ENCODE data around the gene ROR2. TPM values are rescaled to one million over a fixed set of nuclear protein-coding genes. Genes with fewer than 3 reads are reported as not detected.
A peak's percentile ranks its signal among the peaks of the same experiment; 100 is the strongest.

ROR2 gene
- total and polyA plus RNA-seq, 8 donors: 3.0 to 21.4 (median 9.8) TPM

DNA sequence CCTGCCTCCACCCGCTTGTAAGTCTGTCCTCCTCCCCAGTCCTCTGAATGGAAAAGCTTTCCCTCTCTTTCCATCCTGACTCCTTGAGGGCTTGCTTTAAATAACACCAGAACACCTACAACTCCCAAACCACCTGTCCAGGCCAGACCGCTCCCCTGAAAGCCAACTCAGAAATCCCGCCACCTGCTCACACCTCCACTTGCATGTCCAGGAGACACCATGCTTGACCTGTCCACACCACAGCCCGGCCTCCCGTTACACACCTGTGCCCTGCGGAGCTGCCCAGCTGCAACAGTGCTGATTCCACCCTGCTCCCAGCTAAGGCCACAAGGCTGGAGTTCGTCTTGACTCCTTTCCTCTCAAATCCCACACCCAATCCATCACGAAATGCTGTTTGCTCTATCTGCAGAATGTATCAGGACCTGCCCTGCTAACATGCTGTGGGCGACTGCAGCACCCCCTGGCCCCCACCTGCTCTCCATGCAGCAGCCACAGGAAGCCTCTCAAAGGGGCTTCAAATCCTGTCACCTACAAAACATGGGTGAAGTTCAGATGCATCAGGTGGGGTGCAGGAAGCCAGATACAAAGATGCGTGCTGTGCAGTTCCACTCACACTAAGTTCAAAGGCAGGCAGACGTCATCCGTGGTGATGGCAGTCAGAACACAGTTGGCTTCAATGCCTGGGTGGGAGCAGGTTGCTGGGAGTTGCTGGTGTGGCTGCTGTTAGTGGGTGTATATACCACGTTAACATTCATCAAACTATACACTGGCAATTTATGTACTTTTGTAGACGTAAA, 166.0 kb downstream of the ROR2 start:
- Histone ChIP-seq H3K36me3 (no peaks in the 10 kb centered on the region), H3K4me1 (peaks cover 6 to 61% (median 28%) of the 10 kb centered on the region in 4 donors), H3K27ac (peak overlapping the region in 2 of 5 donors; percentile 67 to 76), H3K27me3 (no peaks in the 10 kb centered on the region), H3K4me3 (no peak overlapping the region), H3K9me3 (no peaks in the 10 kb centered on the region)
- no peak for TF ChIP-seq POLR2A (IDR thresholded peaks at IDR 0.05)
- no peak for TF ChIP-seq POLR2AphosphoS5 (IDR thresholded peaks at IDR 0.05)
- TF ChIP-seq, protein P1, sequence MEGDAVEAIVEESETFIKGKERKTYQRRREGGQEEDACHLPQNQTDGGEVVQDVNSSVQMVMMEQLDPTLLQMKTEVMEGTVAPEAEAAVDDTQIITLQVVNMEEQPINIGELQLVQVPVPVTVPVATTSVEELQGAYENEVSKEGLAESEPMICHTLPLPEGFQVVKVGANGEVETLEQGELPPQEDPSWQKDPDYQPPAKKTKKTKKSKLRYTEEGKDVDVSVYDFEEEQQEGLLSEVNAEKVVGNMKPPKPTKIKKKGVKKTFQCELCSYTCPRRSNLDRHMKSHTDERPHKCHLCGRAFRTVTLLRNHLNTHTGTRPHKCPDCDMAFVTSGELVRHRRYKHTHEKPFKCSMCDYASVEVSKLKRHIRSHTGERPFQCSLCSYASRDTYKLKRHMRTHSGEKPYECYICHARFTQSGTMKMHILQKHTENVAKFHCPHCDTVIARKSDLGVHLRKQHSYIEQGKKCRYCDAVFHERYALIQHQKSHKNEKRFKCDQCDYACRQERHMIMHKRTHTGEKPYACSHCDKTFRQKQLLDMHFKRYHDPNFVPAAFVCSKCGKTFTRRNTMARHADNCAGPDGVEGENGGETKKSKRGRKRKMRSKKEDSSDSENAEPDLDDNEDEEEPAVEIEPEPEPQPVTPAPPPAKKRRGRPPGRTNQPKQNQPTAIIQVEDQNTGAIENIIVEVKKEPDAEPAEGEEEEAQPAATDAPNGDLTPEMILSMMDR (IDR thresholded peaks at IDR 0.05): no peak
- TF ChIP-seq EP300 (IDR thresholded peaks at IDR 0.05): no peak
- no peak for DNase-seq
- 67 to 80% (median 77%) methylated on average over 14 of the region's 14 CpGs for WGBS, 5 donors
- intact Hi-C loops (cut with DNase I; ENCODE audit: low total_unique reads): no loop called here

GRCh38 chr9:91783411-91783810, 166.6 kb downstream of the ROR2 start:
- intact Hi-C loops (cut with DNase I; ENCODE audit: low total_unique reads): no loop called here
- H3K36me3 ChIP-seq: no peaks in the 10 kb centered on the region
- 68 to 86% (median 76%) methylated on average over 6 of the region's 6 CpGs for WGBS, 5 donors
- H3K4me1 ChIP-seq: peaks cover 6 to 61% (median 28%) of the 10 kb centered on the region in 4 donors
- peak overlapping the region in 2 of 5 donors; percentile 67 to 76 for H3K27ac ChIP-seq
- no peak for DNase-seq
- H3K4me3 ChIP-seq: no peak overlapping the region
- H3K9me3 ChIP-seq: no peaks in the 10 kb centered on the region
- H3K27me3 ChIP-seq: no peaks in the 10 kb centered on the region
- TF ChIP-seq POLR2A (IDR thresholded peaks at IDR 0.05): no peak
- TF ChIP-seq POLR2AphosphoS5 (IDR thresholded peaks at IDR 0.05): peak in 1 of 3 donors; percentile 29

GRCh38 chr9:91782708-91783214, 167.3 kb downstream of the ROR2 start:
- DNase-seq: no peak
- Histone ChIP-seq H3K27me3 (no peaks in the 10 kb centered on the region), H3K9me3 (no peaks in the 10 kb centered on the region), H3K4me3 (no peak overlapping the region), H3K36me3 (no peaks in the 10 kb centered on the region), H3K4me1 (peaks cover 6 to 63% (median 28%) of the 10 kb centered on the region in 4 donors), H3K27ac (peak overlapping the region in 4 of 5 donors; percentile 41 to 76 (median 58))
- TF ChIP-seq, protein P1 (IDR thresholded peaks at IDR 0.05): no peak
- TF ChIP-seq EP300 (IDR thresholded peaks at IDR 0.05) (no peak), POLR2A (IDR thresholded peaks at IDR 0.05) (no peak), POLR2AphosphoS5 (IDR thresholded peaks at IDR 0.05) (no peak)
- intact Hi-C loops (cut with DNase I; ENCODE audit: low total_unique reads): no loop called here
- WGBS, 5 donors: 82 to 92% (median 86%) methylated on average over 4 to 5 of the region's 5 CpGs

GRCh38 chr9:91781906-91782305, 168.1 kb downstream of the ROR2 start:
- H3K27me3 ChIP-seq: no peaks in the 10 kb centered on the region
- no peaks in the 10 kb centered on the region for H3K9me3 ChIP-seq
- TF ChIP-seq POLR2A (IDR thresholded peaks at IDR 0.05) (no peak), EP300 (IDR thresholded peaks at IDR 0.05) (no peak), POLR2AphosphoS5 (IDR thresholded peaks at IDR 0.05) (no peak)
- TF ChIP-seq, protein P1 (IDR thresholded peaks at IDR 0.05): no peak
- intact Hi-C loops (cut with DNase I; ENCODE audit: low total_unique reads): no loop called here
- H3K27ac ChIP-seq: peak overlapping the region; percentile 32 to 76 (median 48)
- H3K4me3 ChIP-seq: no peak overlapping the region
- H3K36me3 ChIP-seq: no peaks in the 10 kb centered on the region
- 33 to 63% (median 39%) methylated on average over 3 of the region's 3 CpGs for WGBS, 5 donors
- no peak for DNase-seq
- H3K4me1 ChIP-seq: peaks cover 6 to 68% (median 32%) of the 10 kb centered on the region in 4 donors
